OCI-LY1 (cell line): Measurements from ENCODE around the gene SUGCT.

Source experiments
- CTCF ChIP-seq: fragments of 200-600 bp; sonication (generic), shearing (Covaris generic); IDR thresholded peaks from 2 replicates; pipeline ENCODE4 v1.5.1; 2017; ENCODE audit warnings: mild to moderate bottlenecking, antibody characterized with exemption, low read length, moderate library complexity, mixed read lengths
- EZH2 ChIP-seq: fragments of 200-600 bp; sonication (generic), shearing (Covaris generic); IDR thresholded peaks from 2 replicates; pipeline ENCODE4 v1.8.0; 2017; ENCODE audit warnings: borderline replicate concordance, mixed run types, mild to moderate bottlenecking, antibody characterized with exemption, low read length, moderate library complexity, mixed read lengths

GRCh38 chr7:40887099-40887498, 752.3 kb downstream of the SUGCT start:
- TF ChIP-seq CTCF, result no peak
- no peak for TF ChIP-seq EZH2
